ENCODE results near the gene SARNP.

The SARNP gene

GRCh38 chr12:55724226-55724939 lies 93.1 kb downstream of the SARNP start:
- DNase-seq (ENCODE audit: low spot score) = peak; percentile 62

GRCh38 chr12:55723516-55724225 lies 93.9 kb downstream of the SARNP start:
- DNase-seq (ENCODE audit: low spot score) = no peak

GRCh38 chr12:55722948-55723347 lies 94.6 kb downstream of the SARNP start:
- no peak for DNase-seq (ENCODE audit: low spot score)

- no peak for DNase-seq (ENCODE audit: low spot score)
Measured at GRCh38 chr12:55721601-55722213, 95.8 kb downstream of the SARNP start.

DNA sequence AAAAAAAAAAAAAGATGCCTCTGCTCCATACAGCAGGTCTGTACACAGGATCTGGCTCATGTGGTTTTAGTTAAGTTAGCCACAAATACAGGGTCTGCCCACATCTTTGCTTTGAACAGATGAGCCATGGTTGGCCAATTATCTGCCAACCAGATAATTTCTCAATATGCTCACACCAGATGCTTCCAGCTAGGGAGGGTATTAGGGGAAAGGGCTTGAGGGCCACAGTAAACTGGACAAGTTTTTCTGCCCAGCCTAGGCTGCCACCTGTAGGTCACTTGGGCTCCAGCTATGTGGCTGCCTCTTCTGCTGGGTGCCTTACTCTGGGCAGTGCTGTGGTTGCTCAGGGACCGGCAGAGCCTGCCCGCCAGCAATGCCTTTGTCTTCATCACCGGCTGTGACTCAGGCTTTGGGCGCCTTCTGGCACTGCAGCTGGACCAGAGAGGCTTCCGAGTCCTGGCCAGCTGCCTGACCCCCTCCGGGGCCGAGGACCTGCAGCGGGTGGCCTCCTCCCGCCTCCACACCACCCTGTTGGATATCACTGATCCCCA lies 96.6 kb downstream of the SARNP start:
- DNase-seq (ENCODE audit: low spot score) = no peak

DNA sequence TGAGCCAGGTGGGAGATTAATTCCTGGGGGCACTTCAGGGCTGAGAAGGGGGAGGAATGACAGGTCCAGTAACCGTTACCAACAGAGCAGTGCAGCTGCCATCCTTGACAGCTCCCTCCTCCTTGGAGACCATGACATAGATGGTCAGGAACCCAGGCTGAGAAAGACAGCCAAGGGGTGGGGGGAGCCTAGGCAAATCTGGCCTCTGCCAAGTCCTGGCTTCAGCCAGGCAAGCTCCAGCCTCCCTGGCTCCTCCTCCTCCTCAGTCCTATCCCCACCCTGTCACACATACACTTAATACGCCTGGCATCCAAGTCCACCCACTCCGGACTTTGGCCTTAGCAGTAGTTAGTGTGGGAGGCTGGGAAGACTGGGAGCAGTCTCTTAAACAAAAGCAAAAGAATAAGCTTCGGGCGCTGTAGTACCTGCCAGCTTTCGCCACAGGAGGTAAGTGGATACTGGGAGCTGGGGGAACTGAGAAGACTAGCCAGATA lies 97.4 kb downstream of the SARNP start, which contains the start of gene RDH5:
TSS of gene RDH5 (plus strand) at position 323 of the 494 bp plus-strand sequence. CDS start 792 bp downstream, outside the sequence.
- no peak for DNase-seq (ENCODE audit: low spot score)

DNA sequence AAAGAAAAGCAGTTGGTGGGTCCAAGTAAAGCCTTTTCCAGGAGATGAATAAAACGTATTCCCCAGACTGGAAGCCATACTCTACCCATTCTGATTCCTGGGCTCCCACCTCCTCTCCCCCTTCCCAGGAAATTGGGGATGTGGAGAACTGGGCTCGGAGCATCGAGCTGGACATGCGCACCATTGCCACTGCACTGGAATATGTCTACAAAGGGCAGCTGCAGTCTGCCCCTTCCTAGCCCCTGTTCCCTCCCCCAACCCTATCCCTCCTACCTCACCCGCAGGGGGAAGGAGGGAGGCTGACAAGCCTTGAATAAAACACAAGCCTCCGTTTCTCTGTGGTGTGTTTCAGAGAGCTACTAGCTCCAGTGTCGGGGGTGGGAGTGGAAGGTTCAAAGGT lies 98.2 kb downstream of the SARNP start:
- no peak for DNase-seq (ENCODE audit: low spot score)

GRCh38 chr12:55718624-55719275 lies 98.8 kb downstream of the SARNP start:
- no peak for DNase-seq (ENCODE audit: low spot score)

DNA sequence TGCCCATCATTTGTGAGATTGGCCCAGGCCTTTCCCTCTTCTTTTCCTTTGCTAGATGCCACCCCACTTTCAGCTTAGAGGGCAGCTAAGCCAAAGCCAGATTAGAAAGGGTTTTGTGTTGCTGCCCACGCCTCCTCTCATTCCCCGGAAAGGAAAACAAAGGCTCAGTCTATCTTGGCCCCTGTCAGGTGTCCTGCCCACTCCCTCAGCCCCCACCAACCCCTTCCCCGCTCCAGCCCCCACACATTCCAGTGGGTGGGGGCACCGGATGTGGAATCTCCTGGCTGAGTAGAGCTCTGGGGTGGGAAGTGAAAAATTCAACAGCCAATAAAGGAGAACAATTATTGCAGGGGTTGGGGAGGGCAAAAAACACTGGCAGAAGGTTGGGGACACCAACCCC lies 99.5 kb downstream of the SARNP start:
- DNase-seq (ENCODE audit: low spot score) = no peak

DNA sequence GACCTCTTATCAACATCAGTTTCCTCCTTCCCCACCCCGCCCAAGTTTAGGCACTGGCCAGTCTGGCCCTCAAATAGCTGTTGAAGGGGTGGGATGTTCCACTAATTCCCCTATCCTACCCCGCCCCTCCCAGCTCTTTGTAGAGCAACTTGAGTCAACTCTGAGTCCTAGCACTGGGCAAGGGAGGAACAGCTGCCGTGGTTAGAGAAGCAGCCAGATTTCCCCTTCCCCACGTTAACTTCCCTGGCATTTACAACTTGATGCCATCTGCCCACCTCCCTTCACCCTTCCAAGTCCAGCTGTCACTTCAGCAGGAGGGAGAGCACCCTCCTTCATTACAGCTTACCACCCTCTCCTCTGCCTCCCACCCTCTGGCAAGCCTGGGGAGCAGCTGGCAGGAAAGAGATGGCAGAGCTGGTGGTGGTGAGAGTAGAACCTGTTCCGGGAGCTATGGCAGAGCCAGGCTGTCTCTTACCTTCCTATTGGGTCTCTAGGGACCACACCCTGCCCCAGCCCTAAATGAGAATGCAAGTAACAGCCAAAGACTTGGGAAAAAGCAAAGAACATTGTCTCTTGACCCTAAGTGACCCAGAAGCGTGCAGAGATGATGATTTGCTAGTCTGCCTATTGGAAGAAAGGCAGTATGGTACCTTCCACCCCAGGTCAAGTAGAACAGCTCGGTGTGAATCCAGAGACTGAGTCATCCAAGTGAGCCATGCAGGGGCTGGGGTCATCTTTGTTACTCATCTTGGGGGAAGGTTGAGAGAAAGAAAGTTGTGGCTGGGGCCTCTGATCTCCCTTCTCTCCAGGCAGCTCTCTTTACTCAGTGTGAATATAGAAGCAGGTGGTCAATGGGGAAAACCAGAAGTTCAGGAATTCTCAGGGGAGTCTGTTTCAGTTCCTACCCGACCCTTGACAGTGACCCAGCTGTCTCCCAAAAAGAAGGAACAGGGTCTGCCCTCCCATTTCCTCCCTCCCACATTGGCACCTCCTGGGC lies 100.2 kb downstream of the SARNP start:
- DNase-seq (ENCODE audit: low spot score) = no peak

GRCh38 chr12:55716582-55716957 lies 101.0 kb downstream of the SARNP start:
- DNase-seq (ENCODE audit: low spot score) = no peak

- peak; percentile 89 for DNase-seq (ENCODE audit: low spot score)
Measured at GRCh38 chr12:55715833-55716581, 101.5 kb downstream of the SARNP start, which contains the start of gene BLOC1S1. BLOC1S1 (plus strand) TSS chr12:55716046; CDS start chr12:55716052, 6 bp downstream.

DNA sequence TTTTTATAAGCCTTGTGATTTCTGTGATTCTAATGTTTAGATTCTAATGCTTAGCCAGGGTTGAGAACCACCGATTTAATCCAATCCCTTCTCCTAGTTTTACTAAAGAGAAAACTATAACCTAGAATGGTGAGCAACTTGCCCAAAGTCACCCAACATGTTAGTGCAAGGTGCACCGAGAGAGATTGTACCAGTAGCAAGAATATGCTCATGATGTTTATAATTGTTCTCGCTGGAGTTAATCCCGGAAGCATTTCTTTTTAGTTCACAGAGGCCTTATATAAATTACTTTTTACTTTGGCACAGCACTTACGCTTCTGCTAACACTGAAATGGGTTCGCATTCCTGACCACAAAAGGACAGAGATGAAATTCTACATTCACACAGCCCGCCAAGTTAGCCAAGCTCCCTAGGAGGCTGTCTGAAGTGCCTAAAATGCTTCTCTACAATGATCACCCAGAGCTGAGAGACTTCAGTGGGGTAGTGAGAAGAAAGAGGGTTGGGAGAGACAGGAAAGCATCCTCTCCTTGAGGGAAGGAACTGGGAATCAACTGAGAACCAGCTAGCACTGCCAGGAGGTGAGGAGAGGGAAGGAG lies 102.3 kb downstream of the SARNP start:
- DNase-seq (ENCODE audit: low spot score) = no peak

DNA sequence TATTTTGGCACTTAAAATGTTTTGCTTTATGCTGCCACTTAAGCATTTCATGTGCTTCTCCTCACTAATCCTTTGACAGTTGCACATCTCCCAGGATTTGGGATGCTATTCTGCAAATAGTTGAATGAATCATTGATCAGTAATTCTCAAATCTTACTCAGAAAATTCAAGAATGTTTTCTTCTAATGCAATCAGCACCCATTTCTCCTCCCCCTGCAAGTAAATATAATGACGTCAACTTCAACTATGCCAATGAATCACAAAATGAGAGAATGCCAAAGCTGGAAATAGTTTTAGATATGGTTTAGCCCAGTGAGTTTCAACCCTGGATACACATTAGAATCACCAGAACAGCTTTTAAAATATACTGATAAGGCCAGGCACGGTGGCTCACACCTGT lies 103.8 kb downstream of the SARNP start:
- no peak for DNase-seq (ENCODE audit: low spot score)

- DNase-seq (ENCODE audit: low spot score) = no peak
Measured at GRCh38 chr12:55712700-55713415, 104.7 kb downstream of the SARNP start.

GRCh38 chr12:55711786-55712553 lies 105.6 kb downstream of the SARNP start:
- no peak for DNase-seq (ENCODE audit: low spot score)

DNA sequence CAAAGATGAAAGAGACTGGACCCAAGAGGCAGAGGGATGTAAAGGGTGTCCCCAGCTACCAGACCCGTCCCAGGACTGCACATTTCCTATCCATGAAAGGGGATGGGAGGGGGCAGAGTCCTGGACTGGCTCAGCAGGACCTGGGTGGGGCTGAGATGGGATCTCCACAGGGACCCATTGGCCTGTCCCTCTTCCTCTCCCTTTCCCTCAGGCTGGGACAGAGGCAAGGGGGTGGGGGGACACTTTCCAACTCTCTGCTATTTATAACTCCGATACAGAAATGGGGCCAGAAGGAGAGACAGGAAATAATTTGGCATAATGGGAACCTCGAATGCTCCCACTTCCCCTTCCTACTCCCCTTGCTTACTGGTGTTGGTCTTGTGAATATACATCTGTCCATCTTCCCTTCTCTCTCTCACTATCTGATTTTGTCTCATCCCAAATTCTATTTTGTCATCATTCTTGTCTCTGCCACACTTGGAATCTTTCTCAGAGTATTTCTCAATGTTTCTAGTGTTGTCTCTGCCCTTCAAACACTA lies 108.8 kb downstream of the SARNP start:
- no peak for DNase-seq (ENCODE audit: low spot score)

All from CD4-positive, alpha-beta T cell treated with Interleukin-6 at 100 ng/mL for 8 hours (primary cell).